GM23338 (cell line): ENCODE data around the gene OR10G4. TPM values are rescaled to one million over a fixed set of nuclear protein-coding genes. Genes with fewer than 3 reads are reported as not detected.

ENCODE experiments used
- ATAC-seq: fragments of 200-7000 bp; cut with Tn5 transposase; 3 replicates; pipeline ENCODE4 v1.9.1; 2020
- DNase-seq: peaks from one replicate; pipeline ENCODE4 v3.0.0-alpha.2; 2015; ENCODE audit warnings: low spot score
- H2AFZ ChIP-seq: fragments of 200-600 bp; sonication (generic); 2 replicates; pipeline ENCODE4 v1.8.0; 2016; ENCODE audit warnings: antibody characterized with exemption, mild to moderate bottlenecking, moderate library complexity
- H3F3A ChIP-seq: fragments of 200-600 bp; sonication (generic); replicated peaks from 2 replicates; pipeline ENCODE4 v1.8.0; 2017; ENCODE audit warnings: antibody characterized with exemption, mixed run types, low read depth
- H3K27ac ChIP-seq: fragments of 200-600 bp; sonication (generic); 2 replicates; pipeline ENCODE4 v1.6.1; 2016; ENCODE audit warnings: low read depth
- H3K27me3 ChIP-seq: fragments of 200-600 bp; sonication (generic); 2 replicates; pipeline ENCODE4 v1.8.0; 2016; ENCODE audit warnings: mild to moderate bottlenecking, mixed run types, moderate library complexity; ENCODE audit not compliant: insufficient read depth
- H3K36me3 ChIP-seq: fragments of 200-600 bp; sonication (generic); 2 replicates; pipeline ENCODE4 v1.8.0; 2016; ENCODE audit warnings: mild to moderate bottlenecking; ENCODE audit not compliant: insufficient read depth
- H3K4me1 ChIP-seq: fragments of 200-600 bp; sonication (generic); 2 replicates; pipeline ENCODE4 v1.8.0; 2016; ENCODE audit warnings: mild to moderate bottlenecking, moderate library complexity; ENCODE audit not compliant: insufficient read depth
- H3K4me2 ChIP-seq: fragments of 200-600 bp; sonication (generic); 2 replicates; pipeline ENCODE4 v1.7.1; 2017; ENCODE audit warnings: mixed run types
- H3K4me3 ChIP-seq: fragments of 200-600 bp; sonication (generic); 2 replicates; pipeline ENCODE4 v1.6.1; 2016; ENCODE audit warnings: mixed run types
- H3K79me2 ChIP-seq: fragments of 200-600 bp; sonication (generic); replicated peaks from 2 replicates; pipeline ENCODE4 v1.8.0; 2017; ENCODE audit warnings: mild to moderate bottlenecking; ENCODE audit not compliant: insufficient read depth
- H3K9me2 ChIP-seq: fragments of 200-600 bp; sonication (generic); 2 replicates; pipeline ENCODE4 v1.8.0; 2017; ENCODE audit not compliant: insufficient read depth
- H4K20me1 ChIP-seq: fragments of 200-600 bp; sonication (generic); replicated peaks from 2 replicates; pipeline ENCODE4 v1.8.0; 2017; ENCODE audit warnings: mild to moderate bottlenecking; ENCODE audit not compliant: insufficient read depth
- H3K27ac Mint-ChIP-seq: 2 replicates; pipeline ENCODE4 v1.8.0; 2020; ENCODE audit warnings: inconsistent platforms, mild to moderate bottlenecking, moderate library complexity, mixed read lengths
- H3K27me3 Mint-ChIP-seq: 3 replicates; pipeline ENCODE4 v1.8.0; 2022; ENCODE audit warnings: low read depth, mild to moderate bottlenecking, moderate library complexity, mixed read lengths, inconsistent platforms; ENCODE audit not compliant: insufficient read depth, poor library complexity
- H3K36me3 Mint-ChIP-seq: 3 replicates; pipeline ENCODE4 v1.8.0; 2021; ENCODE audit warnings: low read depth, mild to moderate bottlenecking, inconsistent platforms, moderate library complexity, mixed read lengths
- H3K4me1 Mint-ChIP-seq: 3 replicates; pipeline ENCODE4 v1.8.0; 2020; ENCODE audit warnings: mild to moderate bottlenecking, inconsistent platforms, mixed read lengths
- H3K4me3 Mint-ChIP-seq: 3 replicates; pipeline ENCODE4 v1.8.0; 2021; ENCODE audit warnings: moderate library complexity, mild to moderate bottlenecking, inconsistent platforms, mixed read lengths
- H3K9me3 Mint-ChIP-seq: 3 replicates; pipeline ENCODE4 v1.8.0; 2020; ENCODE audit warnings: moderate library complexity, mild to moderate bottlenecking, inconsistent platforms, mixed read lengths
- CREB1 ChIP-seq: fragments of 250-450 bp; sonication (Bioruptor Pico); IDR thresholded peaks from 2 replicates; pipeline ENCODE4 v1.5.0; 2020; ENCODE audit warnings: low read depth, mild to moderate bottlenecking, moderate library complexity
- EZH2 ChIP-seq: fragments of 200-600 bp; sonication (generic); IDR thresholded peaks from one replicate; pipeline ENCODE4 v1.8.0; 2017; ENCODE audit warnings: antibody characterized with exemption, mild to moderate bottlenecking, low read depth; ENCODE audit not compliant: unreplicated experiment
- EZH2phosphoT487 ChIP-seq: fragments of 200-600 bp; sonication (generic); IDR thresholded peaks from one replicate; pipeline ENCODE4 v1.8.1; 2018; ENCODE audit warnings: antibody characterized with exemption; ENCODE audit not compliant: unreplicated experiment
- JUNB ChIP-seq: IDR thresholded peaks from one replicate; pipeline ENCODE4 v1.6.1; 2016; ENCODE audit warnings: antibody characterized with exemption; ENCODE audit not compliant: unreplicated experiment
- NANOG ChIP-seq: IDR thresholded peaks from 2 replicates; pipeline ENCODE4 v1.6.1; 2016; ENCODE audit warnings: antibody characterized with exemption, borderline replicate concordance
- POLR2AphosphoS5 ChIP-seq: IDR thresholded peaks from 2 replicates; pipeline ENCODE4 v1.6.1; 2016; ENCODE audit warnings: antibody characterized with exemption, low read depth
- STAT1 ChIP-seq: IDR thresholded peaks from one replicate; pipeline ENCODE4 v1.6.1; 2016; ENCODE audit warnings: antibody characterized with exemption; ENCODE audit not compliant: unreplicated experiment
- ZNF114 ChIP-seq: fragments of 250-450 bp; sonication (Bioruptor Pico); IDR thresholded peaks from 2 replicates; pipeline ENCODE4 v1.5.0; 2020; ENCODE audit warnings: mild to moderate bottlenecking, moderate library complexity
- ZNF331 ChIP-seq: fragments of 250-450 bp; sonication (Bioruptor Pico); IDR thresholded peaks from 2 replicates; pipeline ENCODE4 v1.5.0; 2020; ENCODE audit warnings: low read depth, mild to moderate bottlenecking, moderate library complexity
- polyA plus RNA-seq: library from polyadenylated mRNA; unstranded; fragments of >200 nt; fragmentation: Nextera tagmentation; extraction: Ambion mirVana; gene quantifications from 2 replicates; pipeline ENCODE4 v1.2.1, GENCODE V29; 2016
- total RNA-seq: library from RNA; depleted of rRNA; stranded (reverse); fragments of >200 nt; shearing (Covaris generic); gene quantifications from 2 replicates; pipeline ENCODE4 v1.2.3, GENCODE V29; 2014
- TF ChIP-seq, protein P1 (sequence below): IDR thresholded peaks from one replicate; pipeline ENCODE4 v1.6.1; 2018; ENCODE audit warnings: antibody characterized with exemption; ENCODE audit not compliant: unreplicated experiment
- TF ChIP-seq, protein P2 (sequence below): IDR thresholded peaks from 2 replicates; pipeline ENCODE4 v1.6.1; 2016; ENCODE audit warnings: antibody characterized with exemption
- TF ChIP-seq, protein P3 (sequence below): fragments of 250-450 bp; sonication (Bioruptor Pico); IDR thresholded peaks from 2 replicates; pipeline ENCODE4 v1.5.0; 2020; ENCODE audit warnings: mild to moderate bottlenecking, moderate library complexity
- TF ChIP-seq, protein P4 (sequence below), 2 experiments: fragments of 200-600 bp in 1 of 2; sonication (generic) in 1 of 2; conservative IDR thresholded peaks; 2 replicates each; pipeline versions ENCODE4 v1.5.1 to v1.6.1; 2016 to 2017; ENCODE audit warnings: antibody characterized with exemption in 2 of 2, low read depth in 2 of 2, mild to moderate bottlenecking in 2 of 2, moderate library complexity in 1 of 2

OR10G4 gene
- total and polyA plus RNA-seq, 2 experiments from 2014 or later = not detected

DNA sequence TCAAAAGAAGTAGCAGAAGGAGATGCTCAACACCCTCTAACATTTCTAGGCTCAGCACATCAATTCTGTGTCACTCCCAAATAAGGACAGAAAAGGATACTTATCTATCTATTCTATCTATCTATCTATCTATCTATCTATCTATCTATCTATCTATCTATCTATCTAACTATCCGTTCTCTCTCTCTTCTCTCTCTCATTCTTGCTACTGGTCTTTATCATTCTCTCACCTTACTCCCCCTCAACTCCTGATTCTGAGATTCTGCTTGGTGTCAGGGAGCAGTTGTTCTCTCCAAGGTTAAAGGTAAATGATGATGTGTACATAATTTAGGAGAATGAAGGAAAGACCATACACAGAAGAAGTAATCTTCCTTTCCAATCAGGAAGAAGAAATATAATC, 17.7 kb upstream of the OR10G4 start, which contains the start of gene OR10G6:
TSS of gene OR10G6 (minus strand) at position 43 of the 400 bp plus-strand sequence. CDS start at position 43, 0 bp downstream.
- Histone ChIP-seq H2AFZ (no peak within 1 kb of the TSS), H3K36me3 (no peaks in the 10 kb centered on the region), H3K4me1 (no peaks in the 10 kb centered on the region), H4K20me1 (no peaks in the 10 kb centered on the region), H3K4me3 (no peak within 1 kb of the TSS), H3K79me2 (no peaks in the 10 kb centered on the region), H3K27me3 (no peaks in the 10 kb centered on the region), H3K4me2 (no peak within 1 kb of the TSS), H3K27ac (no peak within 1 kb of the TSS), H3K9me2 (0 out of 2 replicates have a peak, but pooled peaks cover 4% of the 10 kb centered on the region), H3F3A (no peaks in the 10 kb centered on the region)
- DNase-seq = no peak
- no peaks in the 10 kb centered on the region; the same call in 2 of the 3 replicates for H3K4me1 Mint-ChIP-seq
- H3K4me3 Mint-ChIP-seq = no peak within 1 kb of the TSS
- no peaks in the 10 kb centered on the region; the same call in 2 of the 3 replicates for H3K9me3 Mint-ChIP-seq
- no peaks in the 10 kb centered on the region for H3K36me3 Mint-ChIP-seq
- peaks cover 2% of the 10 kb centered on the region for H3K27me3 Mint-ChIP-seq
- ATAC-seq = no peak
- TF ChIP-seq EZH2 = no peak
- TF ChIP-seq STAT1 = no peak
- no peak for TF ChIP-seq NANOG
- TF ChIP-seq, protein P1, sequence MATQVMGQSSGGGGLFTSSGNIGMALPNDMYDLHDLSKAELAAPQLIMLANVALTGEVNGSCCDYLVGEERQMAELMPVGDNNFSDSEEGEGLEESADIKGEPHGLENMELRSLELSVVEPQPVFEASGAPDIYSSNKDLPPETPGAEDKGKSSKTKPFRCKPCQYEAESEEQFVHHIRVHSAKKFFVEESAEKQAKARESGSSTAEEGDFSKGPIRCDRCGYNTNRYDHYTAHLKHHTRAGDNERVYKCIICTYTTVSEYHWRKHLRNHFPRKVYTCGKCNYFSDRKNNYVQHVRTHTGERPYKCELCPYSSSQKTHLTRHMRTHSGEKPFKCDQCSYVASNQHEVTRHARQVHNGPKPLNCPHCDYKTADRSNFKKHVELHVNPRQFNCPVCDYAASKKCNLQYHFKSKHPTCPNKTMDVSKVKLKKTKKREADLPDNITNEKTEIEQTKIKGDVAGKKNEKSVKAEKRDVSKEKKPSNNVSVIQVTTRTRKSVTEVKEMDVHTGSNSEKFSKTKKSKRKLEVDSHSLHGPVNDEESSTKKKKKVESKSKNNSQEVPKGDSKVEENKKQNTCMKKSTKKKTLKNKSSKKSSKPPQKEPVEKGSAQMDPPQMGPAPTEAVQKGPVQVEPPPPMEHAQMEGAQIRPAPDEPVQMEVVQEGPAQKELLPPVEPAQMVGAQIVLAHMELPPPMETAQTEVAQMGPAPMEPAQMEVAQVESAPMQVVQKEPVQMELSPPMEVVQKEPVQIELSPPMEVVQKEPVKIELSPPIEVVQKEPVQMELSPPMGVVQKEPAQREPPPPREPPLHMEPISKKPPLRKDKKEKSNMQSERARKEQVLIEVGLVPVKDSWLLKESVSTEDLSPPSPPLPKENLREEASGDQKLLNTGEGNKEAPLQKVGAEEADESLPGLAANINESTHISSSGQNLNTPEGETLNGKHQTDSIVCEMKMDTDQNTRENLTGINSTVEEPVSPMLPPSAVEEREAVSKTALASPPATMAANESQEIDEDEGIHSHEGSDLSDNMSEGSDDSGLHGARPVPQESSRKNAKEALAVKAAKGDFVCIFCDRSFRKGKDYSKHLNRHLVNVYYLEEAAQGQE = no peak
- TF ChIP-seq, protein P2, sequence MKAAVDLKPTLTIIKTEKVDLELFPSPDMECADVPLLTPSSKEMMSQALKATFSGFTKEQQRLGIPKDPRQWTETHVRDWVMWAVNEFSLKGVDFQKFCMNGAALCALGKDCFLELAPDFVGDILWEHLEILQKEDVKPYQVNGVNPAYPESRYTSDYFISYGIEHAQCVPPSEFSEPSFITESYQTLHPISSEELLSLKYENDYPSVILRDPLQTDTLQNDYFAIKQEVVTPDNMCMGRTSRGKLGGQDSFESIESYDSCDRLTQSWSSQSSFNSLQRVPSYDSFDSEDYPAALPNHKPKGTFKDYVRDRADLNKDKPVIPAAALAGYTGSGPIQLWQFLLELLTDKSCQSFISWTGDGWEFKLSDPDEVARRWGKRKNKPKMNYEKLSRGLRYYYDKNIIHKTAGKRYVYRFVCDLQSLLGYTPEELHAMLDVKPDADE = no peak
- TF ChIP-seq POLR2AphosphoS5 = no peak
- TF ChIP-seq ZNF114 (CRISPR knock-in tag) = no peak
- TF ChIP-seq, protein P3, sequence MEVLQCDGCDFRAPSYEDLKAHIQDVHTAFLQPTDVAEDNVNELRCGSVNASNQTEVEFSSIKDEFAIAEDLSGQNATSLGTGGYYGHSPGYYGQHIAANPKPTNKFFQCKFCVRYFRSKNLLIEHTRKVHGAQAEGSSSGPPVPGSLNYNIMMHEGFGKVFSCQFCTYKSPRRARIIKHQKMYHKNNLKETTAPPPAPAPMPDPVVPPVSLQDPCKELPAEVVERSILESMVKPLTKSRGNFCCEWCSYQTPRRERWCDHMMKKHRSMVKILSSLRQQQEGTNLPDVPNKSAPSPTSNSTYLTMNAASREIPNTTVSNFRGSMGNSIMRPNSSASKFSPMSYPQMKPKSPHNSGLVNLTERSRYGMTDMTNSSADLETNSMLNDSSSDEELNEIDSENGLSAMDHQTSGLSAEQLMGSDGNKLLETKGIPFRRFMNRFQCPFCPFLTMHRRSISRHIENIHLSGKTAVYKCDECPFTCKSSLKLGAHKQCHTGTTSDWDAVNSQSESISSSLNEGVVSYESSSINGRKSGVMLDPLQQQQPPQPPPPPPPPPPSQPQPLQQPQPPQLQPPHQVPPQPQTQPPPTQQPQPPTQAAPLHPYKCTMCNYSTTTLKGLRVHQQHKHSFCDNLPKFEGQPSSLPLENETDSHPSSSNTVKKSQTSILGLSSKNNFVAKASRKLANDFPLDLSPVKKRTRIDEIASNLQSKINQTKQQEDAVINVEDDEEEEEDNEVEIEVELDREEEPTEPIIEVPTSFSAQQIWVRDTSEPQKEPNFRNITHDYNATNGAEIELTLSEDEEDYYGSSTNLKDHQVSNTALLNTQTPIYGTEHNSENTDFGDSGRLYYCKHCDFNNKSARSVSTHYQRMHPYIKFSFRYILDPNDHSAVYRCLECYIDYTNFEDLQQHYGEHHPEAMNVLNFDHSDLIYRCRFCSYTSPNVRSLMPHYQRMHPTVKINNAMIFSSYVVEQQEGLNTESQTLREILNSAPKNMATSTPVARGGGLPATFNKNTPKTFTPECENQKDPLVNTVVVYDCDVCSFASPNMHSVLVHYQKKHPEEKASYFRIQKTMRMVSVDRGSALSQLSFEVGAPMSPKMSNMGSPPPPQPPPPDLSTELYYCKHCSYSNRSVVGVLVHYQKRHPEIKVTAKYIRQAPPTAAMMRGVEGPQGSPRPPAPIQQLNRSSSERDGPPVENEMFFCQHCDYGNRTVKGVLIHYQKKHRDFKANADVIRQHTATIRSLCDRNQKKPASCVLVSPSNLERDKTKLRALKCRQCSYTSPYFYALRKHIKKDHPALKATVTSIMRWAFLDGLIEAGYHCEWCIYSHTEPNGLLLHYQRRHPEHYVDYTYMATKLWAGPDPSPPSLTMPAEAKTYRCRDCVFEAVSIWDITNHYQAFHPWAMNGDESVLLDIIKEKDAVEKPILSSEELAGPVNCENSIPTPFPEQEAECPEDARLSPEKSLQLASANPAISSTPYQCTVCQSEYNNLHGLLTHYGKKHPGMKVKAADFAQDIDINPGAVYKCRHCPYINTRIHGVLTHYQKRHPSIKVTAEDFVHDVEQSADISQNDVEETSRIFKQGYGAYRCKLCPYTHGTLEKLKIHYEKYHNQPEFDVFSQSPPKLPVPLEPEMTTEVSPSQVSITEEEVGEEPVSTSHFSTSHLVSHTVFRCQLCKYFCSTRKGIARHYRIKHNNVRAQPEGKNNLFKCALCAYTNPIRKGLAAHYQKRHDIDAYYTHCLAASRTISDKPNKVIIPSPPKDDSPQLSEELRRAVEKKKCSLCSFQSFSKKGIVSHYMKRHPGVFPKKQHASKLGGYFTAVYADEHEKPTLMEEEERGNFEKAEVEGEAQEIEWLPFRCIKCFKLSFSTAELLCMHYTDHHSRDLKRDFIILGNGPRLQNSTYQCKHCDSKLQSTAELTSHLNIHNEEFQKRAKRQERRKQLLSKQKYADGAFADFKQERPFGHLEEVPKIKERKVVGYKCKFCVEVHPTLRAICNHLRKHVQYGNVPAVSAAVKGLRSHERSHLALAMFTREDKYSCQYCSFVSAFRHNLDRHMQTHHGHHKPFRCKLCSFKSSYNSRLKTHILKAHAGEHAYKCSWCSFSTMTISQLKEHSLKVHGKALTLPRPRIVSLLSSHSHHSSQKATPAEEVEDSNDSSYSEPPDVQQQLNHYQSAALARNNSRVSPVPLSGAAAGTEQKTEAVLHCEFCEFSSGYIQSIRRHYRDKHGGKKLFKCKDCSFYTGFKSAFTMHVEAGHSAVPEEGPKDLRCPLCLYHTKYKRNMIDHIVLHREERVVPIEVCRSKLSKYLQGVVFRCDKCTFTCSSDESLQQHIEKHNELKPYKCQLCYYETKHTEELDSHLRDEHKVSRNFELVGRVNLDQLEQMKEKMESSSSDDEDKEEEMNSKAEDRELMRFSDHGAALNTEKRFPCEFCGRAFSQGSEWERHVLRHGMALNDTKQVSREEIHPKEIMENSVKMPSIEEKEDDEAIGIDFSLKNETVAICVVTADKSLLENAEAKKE = no peak
- no peak for TF ChIP-seq CREB1
- no peak for TF ChIP-seq EZH2phosphoT487
- TF ChIP-seq, protein P4, sequence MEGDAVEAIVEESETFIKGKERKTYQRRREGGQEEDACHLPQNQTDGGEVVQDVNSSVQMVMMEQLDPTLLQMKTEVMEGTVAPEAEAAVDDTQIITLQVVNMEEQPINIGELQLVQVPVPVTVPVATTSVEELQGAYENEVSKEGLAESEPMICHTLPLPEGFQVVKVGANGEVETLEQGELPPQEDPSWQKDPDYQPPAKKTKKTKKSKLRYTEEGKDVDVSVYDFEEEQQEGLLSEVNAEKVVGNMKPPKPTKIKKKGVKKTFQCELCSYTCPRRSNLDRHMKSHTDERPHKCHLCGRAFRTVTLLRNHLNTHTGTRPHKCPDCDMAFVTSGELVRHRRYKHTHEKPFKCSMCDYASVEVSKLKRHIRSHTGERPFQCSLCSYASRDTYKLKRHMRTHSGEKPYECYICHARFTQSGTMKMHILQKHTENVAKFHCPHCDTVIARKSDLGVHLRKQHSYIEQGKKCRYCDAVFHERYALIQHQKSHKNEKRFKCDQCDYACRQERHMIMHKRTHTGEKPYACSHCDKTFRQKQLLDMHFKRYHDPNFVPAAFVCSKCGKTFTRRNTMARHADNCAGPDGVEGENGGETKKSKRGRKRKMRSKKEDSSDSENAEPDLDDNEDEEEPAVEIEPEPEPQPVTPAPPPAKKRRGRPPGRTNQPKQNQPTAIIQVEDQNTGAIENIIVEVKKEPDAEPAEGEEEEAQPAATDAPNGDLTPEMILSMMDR (conservative IDR thresholded peaks at IDR 0.05; ENCODE audit: low read depth in 2 of 2) = no peak
- TF ChIP-seq ZNF331 (CRISPR knock-in tag) = no peak
- no peak for TF ChIP-seq JUNB
- H3K27ac Mint-ChIP-seq = no peak within 1 kb of the TSS
